Small intestine (tissue), 7 donors: ENCODE results near the gene ATG13. TPM values are rescaled to one million over a fixed set of nuclear protein-coding genes. Genes with fewer than 3 reads are reported as not detected.
A peak's percentile ranks its signal among the peaks of the same experiment; 100 is the strongest.
"Not testable (repeated sequence)": the region's sequence is repeated elsewhere in the genome, so short reads cannot be mapped to it uniquely, and the experiment has no call there.

Experiments used
- DNase-seq, 2 donors: peaks; one replicate each; pipeline versions ENCODE4 v3.0.0 to v3.0.0-alpha.2; 2013
- FAIRE-seq: peaks from 2 replicates; lab custom pipeline; 2012; peaks lifted over from hg19 to GRCh38; lab: Jason Lieb, UNC
- H3K27ac ChIP-seq, 3 donors: one replicate each; pipeline ENCODE4 v1.5.1; 2013; ENCODE audit warnings: low read length in 2 of 3, mild to moderate bottlenecking in 2 of 3, control low read depth in 1 of 3, inconsistent platforms in 1 of 3, low read depth in 1 of 3, moderate library complexity in 1 of 3
- H3K27me3 ChIP-seq, 3 donors: one replicate each; pipeline ENCODE4 v1.6.1; 2013; ENCODE audit warnings: low read length in 3 of 3, inconsistent platforms in 1 of 3; ENCODE audit not compliant: control insufficient read depth in 3 of 3, insufficient read depth in 3 of 3
- H3K36me3 ChIP-seq, 3 donors: one replicate each; pipeline ENCODE4 v1.6.1; 2013; ENCODE audit warnings: low read length in 3 of 3, inconsistent platforms in 1 of 3, low read depth in 1 of 3, mild to moderate bottlenecking in 1 of 3, moderate library complexity in 1 of 3; ENCODE audit not compliant: control insufficient read depth in 3 of 3, insufficient read depth in 2 of 3
- H3K4me1 ChIP-seq, 3 donors: one replicate each; pipeline ENCODE4 v1.6.1; 2013; ENCODE audit warnings: low read length in 2 of 3, inconsistent platforms in 1 of 3, low read depth in 1 of 3, mild to moderate bottlenecking in 1 of 3, moderate library complexity in 1 of 3; ENCODE audit not compliant: control insufficient read depth in 3 of 3, insufficient read depth in 2 of 3
- H3K4me3 ChIP-seq, 3 donors: one replicate each; pipeline ENCODE4 v1.5.1; 2013; ENCODE audit warnings: low read length in 3 of 3, control low read depth in 1 of 3, inconsistent platforms in 1 of 3, low read depth in 1 of 3, mild to moderate bottlenecking in 1 of 3, moderate library complexity in 1 of 3
- H3K9me3 ChIP-seq, 2 donors: one replicate each; pipeline ENCODE4 v1.6.1; 2013; ENCODE audit warnings: low read depth in 1 of 2, low read length in 1 of 2; ENCODE audit not compliant: control insufficient read depth in 2 of 2, insufficient read depth in 1 of 2
- WGBS, 3 donors: extraction: QIAGEN DNeasy Blood & Tissue Kit; methylation state at CpG; one replicate each; pipeline ENCODE4 v1.1.7; 2013; 5-methylcytosine and 5-hydroxymethylcytosine counted together
- polyA plus RNA-seq, 4 donors: library from polyadenylated mRNA; stranded (reverse) in 3 of 4; unstranded in 1 of 4; fragments of 200-250 nt in 3 of 4; fragments of 120-200 nt in 1 of 4; gene quantifications; one replicate each; pipeline versions ENCODE4 v1.2.1 to v1.2.3, GENCODE V29; 2013
- donor health status: healthy with polysubstance abuse.
- donor health status: control.
- donor health status: control.
- donor health status: Bipolar disorder and iron deficiency.
- donor health status: healthy.

The ATG13 gene
- polyA plus RNA-seq, 4 donors, result 35.7 to 55.3 (median 37.4) TPM

DNA sequence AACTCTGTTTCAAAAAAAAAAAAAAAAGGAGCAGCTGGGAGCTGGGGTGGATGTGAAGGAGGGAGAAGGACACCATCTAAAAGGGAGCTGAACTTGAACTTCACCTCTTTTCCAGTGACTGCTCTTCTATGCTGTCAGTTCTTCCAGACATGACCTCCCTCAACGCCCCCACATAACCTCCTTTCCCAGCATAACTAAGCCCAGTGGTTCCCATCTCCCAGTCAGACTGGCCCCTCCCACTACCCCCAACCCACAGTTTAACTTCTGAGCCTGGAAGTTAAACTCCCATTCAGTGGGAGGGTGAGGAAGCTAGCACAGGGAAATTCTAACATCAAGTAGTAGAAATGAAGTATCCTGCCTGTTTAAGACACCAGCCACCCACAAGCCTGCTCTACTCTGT is 81.2 kb downstream of the ATG13 start:
- DNase-seq (no peak), FAIRE-seq (no peak)
- H3K27ac ChIP-seq, result no peak overlapping the region
- no peaks in the 10 kb centered on the region for H3K27me3 ChIP-seq
- 66 to 70% (median 67%) methylated on average over 1 of the region's 1 CpG for WGBS, 3 donors
- peaks cover 0 to 18% (median 3%) of the 10 kb centered on the region in 3 donors for H3K4me1 ChIP-seq
- peaks cover 3 to 54% (median 19%) of the 10 kb centered on the region in 3 donors for H3K36me3 ChIP-seq
- H3K9me3 ChIP-seq, result no peaks in the 10 kb centered on the region
- H3K4me3 ChIP-seq, result no peak overlapping the region

DNA sequence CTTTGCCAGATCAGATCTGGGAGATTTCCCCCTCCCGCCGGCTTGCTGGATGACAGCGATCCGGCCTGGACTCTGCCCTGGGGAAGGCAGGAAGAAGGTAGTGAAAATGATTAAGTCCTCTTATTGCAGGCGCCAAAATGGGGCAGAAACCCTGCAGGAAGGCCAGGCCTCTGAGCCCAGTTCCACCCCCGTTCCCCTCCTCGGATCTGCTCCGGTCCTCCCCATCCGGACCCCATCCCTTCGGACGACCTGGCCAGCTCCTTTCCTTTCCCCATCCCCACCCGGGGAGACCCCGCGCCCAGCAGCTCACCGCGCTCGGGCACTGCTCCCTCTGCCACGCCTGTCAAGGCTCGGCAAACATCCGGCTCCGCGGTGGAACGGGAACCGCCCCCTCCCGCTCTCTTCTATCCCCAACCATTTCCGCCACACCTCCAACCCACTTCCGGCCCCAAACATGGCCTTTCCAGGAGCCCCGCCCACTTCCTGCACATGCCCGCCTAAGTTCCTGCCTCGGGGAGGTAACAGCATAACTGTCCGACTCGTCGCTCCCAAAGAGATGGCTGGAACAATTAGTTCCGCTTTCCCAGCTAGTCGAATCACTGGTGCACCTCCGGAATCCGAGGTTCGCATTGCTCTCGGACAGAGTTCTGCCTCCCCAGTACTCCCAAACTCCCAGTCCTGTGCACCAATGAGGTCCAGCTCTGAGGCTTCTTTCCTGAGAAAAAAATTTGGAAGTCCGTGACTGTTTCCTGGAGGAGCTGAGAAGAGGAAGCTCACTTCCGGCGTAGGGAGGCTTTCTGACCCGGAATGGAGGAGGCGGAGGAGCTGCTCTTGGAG is 83.1 kb downstream of the ATG13 start, which contains the start of the genes ARHGAP1 and ZNF408:
Gene ARHGAP1, minus strand, starts transcription at position 379 of the 837 bp plus-strand sequence. CDS start 4,512 bp downstream, outside the sequence.
Gene ZNF408, plus strand, starts transcription at position 791 of the 837 bp plus-strand sequence. Its CDS starts 17 bp downstream, at position 808.
- peaks cover 0 to 18% (median 3%) of the 10 kb centered on the region in 3 donors for H3K4me1 ChIP-seq
- FAIRE-seq, result no peak
- WGBS, 3 donors, result 0 to 1% (median 1%) methylated on average over 41 to 44 of the region's 44 CpGs

DNA sequence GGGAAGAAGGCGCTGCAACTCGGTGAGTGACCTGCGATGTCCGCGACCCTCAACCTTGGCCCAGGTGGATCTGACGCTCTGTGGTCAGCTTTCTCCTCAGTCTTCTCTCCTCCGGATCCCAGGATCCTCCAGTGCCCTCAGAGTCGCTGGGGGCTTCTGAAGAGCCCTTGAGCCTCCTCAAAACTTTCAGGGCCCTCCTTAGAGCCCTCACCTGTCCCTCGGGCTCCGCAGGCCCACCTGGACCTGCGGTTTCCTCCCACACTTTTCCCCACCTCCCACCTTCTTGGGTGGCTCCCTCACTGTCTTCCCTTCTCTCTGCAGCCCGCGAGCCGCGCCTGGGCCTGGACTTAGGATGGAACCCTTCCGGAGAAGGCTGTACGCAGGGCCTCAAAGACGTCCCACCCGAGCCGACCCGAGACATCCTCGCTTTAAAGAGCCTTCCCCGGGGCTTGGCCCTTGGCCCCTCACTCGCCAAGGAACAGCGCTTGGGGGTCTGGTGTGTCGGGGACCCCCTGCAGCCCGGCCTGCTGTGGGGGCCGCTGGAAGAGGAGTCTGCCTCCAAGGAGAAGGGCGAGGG is 83.8 kb downstream of the ATG13 start:
- 1 to 2% (median 1%) methylated on average over 28 to 29 of the region's 29 CpGs for WGBS, 3 donors
- Histone ChIP-seq H3K9me3 (no peaks in the 10 kb centered on the region), H3K4me1 (peaks cover 0 to 18% (median 3%) of the 10 kb centered on the region in 3 donors), H3K36me3 (peaks cover 14 to 54% (median 16%) of the 10 kb centered on the region in 3 donors), H3K4me3 (peak overlapping the region; percentile 81 to 99 (median 95)), H3K27ac (peak overlapping the region in 2 of 3 donors; percentile 92 to 93), H3K27me3 (no peaks in the 10 kb centered on the region)
- FAIRE-seq (no peak), DNase-seq (no peak)

More for the DNA sequence above, 83.1 kb downstream of the ATG13 start, which contains the start of the genes ARHGAP1 and ZNF408:
- Histone ChIP-seq H3K9me3 (no peaks in the 10 kb centered on the region), H3K27ac (peak within 1 kb of the TSS; percentile 80 to 96 (median 93)), H3K4me3 (peak within 1 kb of the TSS; percentile 81 to 99 (median 95)), H3K36me3 (peaks cover 12 to 54% (median 16%) of the 10 kb centered on the region in 3 donors), H3K27me3 (no peaks in the 10 kb centered on the region)
- DNase-seq, result peak; percentile 99 to 100

DNA sequence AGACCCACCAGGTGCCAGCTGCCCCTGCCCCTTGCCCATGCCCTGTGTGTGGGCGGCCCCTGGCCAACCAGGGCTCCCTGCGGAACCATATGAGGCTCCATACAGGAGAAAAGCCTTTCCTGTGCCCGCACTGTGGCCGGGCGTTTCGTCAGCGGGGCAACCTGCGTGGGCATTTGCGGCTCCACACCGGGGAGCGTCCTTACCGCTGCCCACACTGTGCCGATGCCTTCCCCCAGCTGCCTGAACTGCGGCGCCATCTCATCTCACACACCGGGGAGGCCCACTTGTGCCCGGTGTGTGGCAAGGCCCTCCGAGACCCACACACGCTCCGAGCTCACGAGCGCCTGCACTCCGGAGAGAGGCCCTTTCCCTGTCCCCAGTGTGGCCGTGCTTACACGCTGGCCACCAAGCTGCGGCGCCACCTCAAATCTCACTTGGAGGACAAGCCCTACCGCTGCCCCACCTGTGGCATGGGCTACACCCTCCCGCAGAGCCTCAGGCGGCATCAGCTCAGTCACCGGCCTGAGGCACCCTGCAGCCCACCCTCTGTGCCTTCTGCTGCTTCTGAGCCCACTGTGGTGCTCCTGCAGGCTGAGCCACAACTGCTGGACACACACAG is 87.8 kb downstream of the ATG13 start:
- Histone ChIP-seq H3K27me3 (no peaks in the 10 kb centered on the region), H3K36me3 (peaks cover 14 to 60% (median 16%) of the 10 kb centered on the region in 3 donors), H3K4me1 (peaks cover 0 to 10% (median 0%) of the 10 kb centered on the region in 3 donors), H3K9me3 (no peaks in the 10 kb centered on the region), H3K27ac (no peak overlapping the region), H3K4me3 (no peak overlapping the region)
- DNase-seq (no peak), FAIRE-seq (no peak)
- WGBS, 3 donors, result 96 to 98% (median 97%) methylated on average over 25 to 31 of the region's 31 CpGs

DNA sequence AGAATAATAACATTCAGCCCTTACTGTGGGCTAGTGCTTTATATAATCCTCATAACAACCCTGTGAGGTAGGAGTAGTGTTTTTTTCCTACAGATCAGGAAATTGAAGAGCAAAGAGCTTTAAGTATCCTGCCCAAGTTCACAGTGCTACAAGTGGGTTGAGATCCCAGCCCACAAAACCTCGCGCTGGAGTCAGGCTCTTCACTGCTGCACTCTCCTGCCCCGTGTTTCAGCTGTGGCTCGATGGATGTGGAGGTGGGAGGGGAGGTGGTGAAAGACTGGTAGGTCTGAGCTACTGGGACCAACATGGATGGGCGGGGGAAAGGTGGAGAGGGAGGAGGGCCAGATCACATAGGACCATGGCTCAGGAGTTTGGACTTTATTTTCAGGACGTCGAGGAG is 89.5 kb downstream of the ATG13 start:
- Histone ChIP-seq H3K4me1 (peaks cover 0 to 7% (median 0%) of the 10 kb centered on the region in 3 donors), H3K27me3 (no peaks in the 10 kb centered on the region), H3K36me3 (peaks cover 14 to 61% (median 16%) of the 10 kb centered on the region in 3 donors), H3K27ac (no peak overlapping the region), H3K9me3 (no peaks in the 10 kb centered on the region), H3K4me3 (no peak overlapping the region)
- FAIRE-seq, result no peak
- no peak for DNase-seq
- 84 to 88% (median 87%) methylated on average over 7 of the region's 7 CpGs for WGBS, 3 donors

DNA sequence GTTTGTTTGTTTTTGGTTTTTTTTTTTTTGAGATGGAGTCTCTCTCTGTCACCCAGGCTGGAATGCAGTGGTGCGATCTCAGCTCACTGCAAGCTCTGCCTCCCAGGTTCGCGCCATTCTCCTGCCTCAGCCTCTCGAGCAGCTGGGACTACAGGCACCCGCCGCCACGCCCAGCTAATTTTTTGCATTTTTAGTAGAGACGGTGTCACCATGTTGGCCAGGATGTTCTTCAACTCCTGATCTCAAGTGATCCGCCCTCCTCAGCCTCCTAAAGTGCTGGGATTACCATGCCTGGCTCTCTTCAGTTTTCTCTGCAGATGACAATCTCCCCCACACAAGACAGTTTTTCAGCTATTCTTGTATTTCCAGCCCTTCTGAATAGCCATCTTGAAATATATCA is 92.0 kb downstream of the ATG13 start:
- FAIRE-seq, H3K4me1 ChIP-seq, H3K27ac ChIP-seq, H3K27me3 ChIP-seq, DNase-seq, H3K9me3 ChIP-seq, H3K4me3 ChIP-seq: not testable (repeated sequence)
- peaks cover 14 to 42% (median 16%) of the 10 kb centered on the region in 3 donors for H3K36me3 ChIP-seq
- 87 to 91% (median 91%) methylated on average over 8 to 9 of the region's 9 CpGs for WGBS, 3 donors

DNA sequence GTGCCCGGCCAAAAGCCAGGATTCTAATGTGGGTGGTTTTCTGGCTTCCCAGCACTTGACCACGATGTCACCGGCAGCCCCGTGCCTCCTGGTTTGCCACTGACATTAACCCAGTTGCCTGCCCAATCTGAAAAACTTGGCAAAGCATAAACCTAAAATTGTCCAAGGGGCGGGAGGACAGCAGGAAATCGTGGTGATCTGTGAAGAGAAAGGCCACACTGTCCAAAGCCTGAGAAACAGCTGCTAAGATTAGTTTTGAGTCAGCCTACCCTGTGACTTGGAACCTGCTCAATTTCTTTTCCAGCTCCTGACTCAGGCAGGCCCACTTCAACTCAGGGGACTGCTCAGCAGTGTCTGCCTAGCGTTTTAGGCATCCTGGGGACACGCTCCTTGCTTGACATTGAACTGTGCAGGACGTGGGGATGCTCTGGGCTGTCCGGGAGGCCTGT is 93.5 kb downstream of the ATG13 start:
- Histone ChIP-seq H3K27me3 (no peaks in the 10 kb centered on the region), H3K4me3 (no peak overlapping the region), H3K4me1 (no peaks in the 10 kb centered on the region), H3K9me3 (no peaks in the 10 kb centered on the region), H3K36me3 (peaks cover 2 to 27% (median 2%) of the 10 kb centered on the region in 3 donors), H3K27ac (peak overlapping the region in 1 of 3 donors; percentile 55)
- DNase-seq (no peak), FAIRE-seq (no peak)
- WGBS, 3 donors, result 68 to 78% (median 75%) methylated on average over 10 of the region's 10 CpGs

DNA sequence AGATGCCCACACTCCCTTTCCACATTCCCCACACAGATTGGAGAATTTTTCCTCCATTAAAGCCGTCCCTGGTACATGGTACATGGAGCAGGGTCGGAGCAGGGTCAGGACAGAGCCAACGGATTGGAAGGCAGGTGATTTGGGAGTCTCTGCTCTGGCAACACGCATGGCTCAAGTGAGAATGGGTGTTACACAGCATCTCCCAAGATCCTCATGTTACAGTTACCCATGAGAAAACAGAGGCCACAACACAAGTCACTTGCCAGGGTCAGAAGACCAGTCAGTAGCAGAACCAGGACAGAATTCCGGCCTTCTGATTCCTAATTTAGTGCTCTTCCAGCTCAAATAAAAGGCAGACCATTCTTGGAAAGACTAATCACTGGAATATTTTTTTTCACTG is 94.0 kb downstream of the ATG13 start:
- 83 to 91% (median 86%) methylated on average over 5 of the region's 5 CpGs for WGBS, 3 donors
- DNase-seq, result no peak
- Histone ChIP-seq H3K27ac (peak overlapping the region in 1 of 3 donors; percentile 55), H3K36me3 (peaks cover 0 to 23% (median 0%) of the 10 kb centered on the region in 3 donors), H3K4me1 (no peaks in the 10 kb centered on the region), H3K9me3 (no peaks in the 10 kb centered on the region), H3K27me3 (no peaks in the 10 kb centered on the region), H3K4me3 (no peak overlapping the region)
- no peak for FAIRE-seq
